Neural progenitor cell (in vitro differentiated cells): Measurements from ENCODE around the gene MTSS2. TPM values are rescaled to one million over a fixed set of nuclear protein-coding genes. Genes with fewer than 3 reads are reported as not detected.

ENCODE experiments used
- DNase-seq: peaks from one replicate; pipeline ENCODE4 v3.0.0-alpha.2; 2016; ENCODE audit warnings: low spot score
- H2AFZ ChIP-seq: fragments of 200-600 bp; sonication (generic); replicated peaks from 2 replicates; pipeline ENCODE4 v1.6.1; 2016; ENCODE audit warnings: antibody characterized with exemption
- H3F3A ChIP-seq: fragments of 200-600 bp; sonication (generic); 2 replicates; pipeline ENCODE4 v1.6.1; 2016; ENCODE audit warnings: antibody characterized with exemption, low read depth
- H3K27ac ChIP-seq: fragments of 200-600 bp; sonication (generic); 2 replicates; pipeline ENCODE4 v1.5.1; 2016; ENCODE audit warnings: mild to moderate bottlenecking
- H3K27me3 ChIP-seq: fragments of 200-600 bp; sonication (generic); 2 replicates; pipeline ENCODE4 v1.6.1; 2016; ENCODE audit warnings: mild to moderate bottlenecking, moderate library complexity
- H3K36me3 ChIP-seq: fragments of 200-600 bp; sonication (generic); 2 replicates; pipeline ENCODE4 v1.5.1; 2016
- H3K4me1 ChIP-seq: fragments of 200-600 bp; sonication (generic); 2 replicates; pipeline ENCODE4 v1.6.1; 2016; ENCODE audit warnings: mixed run types
- H3K4me2 ChIP-seq: fragments of 200-600 bp; sonication (generic); 2 replicates; pipeline ENCODE4 v1.6.1; 2016
- H3K4me3 ChIP-seq: fragments of 200-600 bp; sonication (generic); 2 replicates; pipeline ENCODE4 v1.5.1; 2016
- H3K79me2 ChIP-seq: fragments of 200-600 bp; sonication (generic); 2 replicates; pipeline ENCODE4 v1.6.1; 2016; ENCODE audit warnings: low read depth
- H3K9ac ChIP-seq: fragments of 200-600 bp; sonication (generic); 2 replicates; pipeline ENCODE4 v1.6.1; 2016
- H3K9me3 ChIP-seq: fragments of 200-600 bp; sonication (generic); 2 replicates; pipeline ENCODE4 v1.5.1; 2016; ENCODE audit warnings: low read depth
- H4K20me1 ChIP-seq: fragments of 200-600 bp; sonication (generic); 2 replicates; pipeline ENCODE4 v1.6.1; 2016; ENCODE audit warnings: low read depth
- H3K27ac Mint-ChIP-seq: 3 replicates; pipeline ENCODE4 v1.8.0; 2021; ENCODE audit warnings: mixed read lengths
- H3K27me3 Mint-ChIP-seq: 2 replicates; pipeline ENCODE4 v1.8.0; 2022; ENCODE audit warnings: low read depth, mild to moderate bottlenecking, inconsistent platforms, moderate library complexity, mixed read lengths; ENCODE audit not compliant: insufficient read depth
- H3K36me3 Mint-ChIP-seq: 3 replicates; pipeline ENCODE4 v1.8.0; 2021; ENCODE audit warnings: mixed read lengths
- H3K4me1 Mint-ChIP-seq: 3 replicates; pipeline ENCODE4 v1.8.0; 2021; ENCODE audit warnings: mixed read lengths
- H3K4me3 Mint-ChIP-seq: 3 replicates; pipeline ENCODE4 v1.8.0; 2021; ENCODE audit warnings: mild to moderate bottlenecking, moderate library complexity, mixed read lengths
- H3K9me3 Mint-ChIP-seq: 3 replicates; pipeline ENCODE4 v1.8.0; 2020; ENCODE audit warnings: mixed read lengths
- CTCF ChIP-seq: fragments of 200-600 bp; sonication (generic); IDR thresholded peaks from 2 replicates; pipeline ENCODE4 v1.5.1; 2017; ENCODE audit warnings: antibody characterized with exemption, mild to moderate bottlenecking
- EZH2 ChIP-seq: fragments of 200-600 bp; sonication (generic); IDR thresholded peaks from 2 replicates; pipeline ENCODE4 v1.6.1; 2017; ENCODE audit warnings: antibody characterized with exemption, mild to moderate bottlenecking, moderate library complexity
- EZH2phosphoT487 ChIP-seq: fragments of 200-600 bp; sonication (generic); IDR thresholded peaks from 2 replicates; pipeline ENCODE4 v1.6.1; 2017; ENCODE audit warnings: antibody characterized with exemption
- total RNA-seq: library from RNA; depleted of rRNA; stranded (reverse); fragments of >200 nt; gene quantifications from 2 replicates; pipeline ENCODE4 v1.2.3, GENCODE V29; 2015; ENCODE audit warnings: low replicate concordance

MTSS2 gene
- total RNA-seq, 1 donor from 2014 or later: 6.2 TPM

GRCh38 chr16:70724146-70725023 is 38.5 kb upstream of the MTSS2 start:
- H3K27ac ChIP-seq: no peak overlapping the region

GRCh38 chr16:70723740-70724145 is 37.9 kb upstream of the MTSS2 start:
- Histone ChIP-seq H3K27me3 (no peaks in the 10 kb centered on the region), H3K9me3 (no peaks in the 10 kb centered on the region), H3K27ac (no peak overlapping the region), H3K36me3 (no peaks in the 10 kb centered on the region), H3K79me2 (no peaks in the 10 kb centered on the region), H4K20me1 (no peaks in the 10 kb centered on the region), H3F3A (no peaks in the 10 kb centered on the region), H3K4me2 (no peak overlapping the region), H2AFZ (no peak overlapping the region), H3K4me1 (peaks cover 9% of the 10 kb centered on the region), H3K9ac (no peak overlapping the region), H3K4me3 (no peak overlapping the region)
- Mint-ChIP-seq H3K36me3 (peaks cover 17% of the 10 kb centered on the region), H3K4me3 (no peak overlapping the region), H3K27me3 (no peaks in the 10 kb centered on the region), H3K4me1 (peaks cover 13% of the 10 kb centered on the region), H3K27ac (no peak overlapping the region), H3K9me3 (peaks cover 6% of the 10 kb centered on the region)
- no peak for DNase-seq
- TF ChIP-seq CTCF: no peak
- TF ChIP-seq EZH2phosphoT487: no peak
- no peak for TF ChIP-seq EZH2

More at GRCh38 chr16:70724146-70725023, 38.5 kb upstream of the MTSS2 start:
- no peak overlapping the region for H3K4me3 Mint-ChIP-seq
- Histone ChIP-seq H3K4me2 (no peak overlapping the region), H2AFZ (no peak overlapping the region), H4K20me1 (no peaks in the 10 kb centered on the region), H3F3A (no peaks in the 10 kb centered on the region), H3K27me3 (no peaks in the 10 kb centered on the region), H3K9ac (no peak overlapping the region), H3K9me3 (no peaks in the 10 kb centered on the region), H3K79me2 (no peaks in the 10 kb centered on the region), H3K36me3 (no peaks in the 10 kb centered on the region), H3K4me1 (peaks cover 9% of the 10 kb centered on the region), H3K4me3 (no peak overlapping the region)
- H3K27me3 Mint-ChIP-seq: no peaks in the 10 kb centered on the region
- no peak for DNase-seq
- peaks cover 15% of the 10 kb centered on the region for H3K4me1 Mint-ChIP-seq
- H3K27ac Mint-ChIP-seq: no peak overlapping the region
- H3K9me3 Mint-ChIP-seq: peaks cover 3% of the 10 kb centered on the region
- peaks cover 16% of the 10 kb centered on the region for H3K36me3 Mint-ChIP-seq
- TF ChIP-seq CTCF: no peak
- no peak for TF ChIP-seq EZH2
- no peak for TF ChIP-seq EZH2phosphoT487

- no peak for DNase-seq
- H3K79me2 ChIP-seq: no peaks in the 10 kb centered on the region
- TF ChIP-seq EZH2 (no peak), CTCF (no peak), EZH2phosphoT487 (no peak)
- peaks cover 6% of the 10 kb centered on the region for H3K9me3 Mint-ChIP-seq
- H3K27me3 Mint-ChIP-seq: no peaks in the 10 kb centered on the region
- no peak overlapping the region for H3K27ac ChIP-seq
- H3K4me1 Mint-ChIP-seq: peaks cover 10% of the 10 kb centered on the region
- no peaks in the 10 kb centered on the region for H4K20me1 ChIP-seq
- no peaks in the 10 kb centered on the region for H3K9me3 ChIP-seq
- peaks cover 19% of the 10 kb centered on the region for H3K36me3 Mint-ChIP-seq
- H3K4me3 Mint-ChIP-seq: no peak overlapping the region
- no peaks in the 10 kb centered on the region for H3K36me3 ChIP-seq
- no peak overlapping the region for H2AFZ ChIP-seq
- H3K4me3 ChIP-seq: no peak overlapping the region
- H3K27ac Mint-ChIP-seq: no peak overlapping the region
- no peak overlapping the region for H3K4me2 ChIP-seq
- no peak overlapping the region for H3K9ac ChIP-seq
- H3K27me3 ChIP-seq: no peaks in the 10 kb centered on the region
- H3F3A ChIP-seq: no peaks in the 10 kb centered on the region
- H3K4me1 ChIP-seq: peaks cover 9% of the 10 kb centered on the region
Observed at GRCh38 chr16:70721202-70721963, 35.5 kb upstream of the MTSS2 start.
